Panc1 (cell line): ENCODE measurements around the gene PPP1R15A.

Experiments used
- CTCF ChIP-seq: fragments of 450-650 bp; IDR thresholded peaks from 2 replicates; pipeline ENCODE4 v1.5.1; 2017; ENCODE audit warnings: mild to moderate bottlenecking
- POLR2AphosphoS5 ChIP-seq: IDR thresholded peaks from 2 replicates; pipeline ENCODE4 v1.6.1; 2012; ENCODE audit warnings: mild to moderate bottlenecking, low read depth, low read length, moderate library complexity

DNA sequence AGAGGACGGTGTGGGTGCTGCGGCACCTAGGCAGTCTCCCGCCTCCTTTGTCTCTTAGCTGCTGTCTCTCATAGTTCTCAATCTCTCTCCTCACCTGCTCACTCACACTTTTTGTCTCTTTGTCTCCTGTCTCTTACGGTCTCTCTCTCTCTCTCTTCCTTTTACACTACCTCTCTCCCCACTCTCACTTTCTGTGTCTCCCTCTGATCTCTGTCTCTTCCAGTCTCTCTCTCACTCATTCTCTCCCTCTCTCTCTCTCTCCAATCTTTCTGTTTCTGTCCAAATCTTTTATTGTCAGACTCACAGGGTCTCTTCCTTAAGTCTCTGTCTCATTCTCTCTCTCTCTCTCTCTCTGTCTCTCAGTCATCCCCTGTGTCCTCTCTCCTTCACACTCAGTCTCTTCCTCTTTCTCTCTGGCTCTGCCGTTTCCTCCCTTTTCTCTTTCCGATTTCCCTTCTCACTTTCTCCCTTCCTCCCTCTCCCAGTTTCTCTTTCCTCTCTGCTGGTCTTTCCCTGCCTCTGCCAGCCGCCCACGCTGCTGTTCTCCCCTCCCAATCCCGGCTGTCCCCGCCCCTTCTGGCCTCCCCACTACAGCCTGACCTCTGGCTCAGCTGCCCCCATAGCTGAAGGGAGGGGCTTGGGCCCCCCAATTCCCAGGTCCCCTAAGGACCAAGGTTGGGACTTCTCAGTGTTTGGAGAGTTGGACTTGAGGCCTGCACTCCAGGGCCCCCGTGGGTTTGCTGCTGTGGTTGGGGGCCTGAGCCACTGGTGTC, 3.9 kb upstream of the PPP1R15A start, which contains the start of gene PLEKHA4:
- TF ChIP-seq CTCF = no peak
- TF ChIP-seq POLR2AphosphoS5 = no peak
